Measurements from ENCODE around the gene CACNA1A.

DNA sequence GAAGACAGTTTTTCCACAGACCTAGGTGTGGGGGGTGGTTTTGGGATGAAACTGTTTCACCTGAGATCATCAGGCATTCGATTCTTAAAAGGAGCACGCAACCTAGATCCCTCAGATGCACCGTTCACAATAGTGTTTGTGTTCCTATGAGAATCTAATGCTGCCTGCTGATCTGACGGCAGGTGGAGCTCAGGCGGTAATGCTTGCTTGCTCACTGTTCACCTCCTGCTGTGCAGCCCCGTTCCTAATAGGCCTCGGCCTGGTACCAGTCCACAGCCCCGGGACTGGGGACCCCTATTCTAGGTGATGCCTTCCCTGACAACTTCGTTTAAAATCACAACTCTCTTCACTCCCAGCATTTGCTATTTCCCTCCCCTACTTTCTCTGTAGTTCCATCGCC lies 206.4 kb downstream of the CACNA1A start:
- TF ChIP-seq CTCF (IDR thresholded peaks at IDR 0.05; ENCODE audit: low read length) (no peak), EZH2 (IDR thresholded peaks at IDR 0.05; ENCODE audit: borderline replicate concordance, low read length) (no peak)
